ENCODE data around the gene RGS17.

GRCh38 chr6:153074761-153075160 lies 56.3 kb downstream of the RGS17 start:
- TF ChIP-seq CTCF (IDR thresholded peaks at IDR 0.05): no peak
- TF ChIP-seq ZFX (IDR thresholded peaks at IDR 0.05; ENCODE audit: borderline replicate concordance): no peak
